HG03095 (cell line): ENCODE data around the gene ARF1.

Experiments used
- ATAC-seq: cut with Tn5 transposase; IDR thresholded peaks from one replicate; pipeline ENCODE4 v1.9.1; 2021; ENCODE audit warnings: moderate library complexity; ENCODE audit not compliant: unreplicated experiment

ARF1 gene

DNA sequence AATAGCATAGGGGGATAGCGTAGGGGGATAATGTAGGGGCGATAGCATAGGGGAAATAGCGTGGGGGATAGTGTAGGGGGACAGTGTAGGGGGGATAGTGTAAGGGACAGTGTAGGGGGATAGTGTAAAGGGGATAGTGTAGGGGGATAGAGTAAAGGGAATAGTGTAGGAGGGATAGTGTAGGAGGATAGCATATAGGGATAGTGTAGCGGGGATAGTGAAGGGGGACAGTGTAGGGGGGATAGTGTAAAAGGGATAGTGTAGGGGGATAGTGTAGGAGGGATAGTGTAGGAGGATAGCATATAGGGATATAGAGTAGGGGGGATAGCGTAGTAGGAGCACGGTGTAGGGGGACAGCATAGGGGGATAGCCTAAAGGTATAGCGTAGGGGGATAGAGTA is 14.1 kb upstream of the ARF1 start:
- ATAC-seq = no peak

DNA sequence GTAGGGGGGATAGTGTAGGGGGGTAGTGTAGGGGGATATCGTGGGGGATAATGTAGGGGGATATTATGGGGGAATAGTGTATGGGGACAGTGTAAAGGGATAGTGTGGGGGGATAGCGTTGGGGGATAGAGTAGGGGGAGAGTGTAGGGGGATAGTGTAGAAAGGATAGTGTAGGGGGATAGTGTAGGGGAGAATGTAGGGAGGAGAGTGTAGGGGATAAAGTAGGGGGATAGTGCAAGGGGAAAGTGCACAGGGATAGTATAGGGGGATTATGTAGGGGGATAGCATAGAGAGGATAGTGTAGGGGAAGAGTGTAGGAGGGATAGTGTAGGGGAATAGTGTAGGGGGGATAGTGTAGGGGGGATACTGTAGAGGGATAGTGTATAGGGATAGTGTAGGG is 12.3 kb upstream of the ARF1 start:
- ATAC-seq = no peak

DNA sequence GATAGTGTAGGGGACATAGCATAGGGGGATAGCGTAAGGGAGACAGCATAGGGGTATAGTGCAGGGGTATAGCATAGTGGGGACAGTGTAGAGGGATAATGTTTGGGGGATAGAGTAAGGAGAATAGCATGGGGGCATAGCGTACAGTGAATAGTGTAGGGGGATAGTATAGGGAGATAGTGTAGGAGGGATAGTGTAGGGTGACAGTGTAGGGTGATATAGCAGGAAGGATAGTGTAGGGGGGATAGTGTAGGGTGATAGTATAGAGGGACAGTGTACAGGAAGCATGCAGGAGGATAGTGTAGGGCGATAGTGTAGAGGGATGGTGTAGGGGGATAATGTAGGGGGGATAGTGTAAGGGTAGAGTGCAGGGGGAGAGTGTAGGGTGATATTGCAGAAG is 11.7 kb upstream of the ARF1 start:
- ATAC-seq = no peak

DNA sequence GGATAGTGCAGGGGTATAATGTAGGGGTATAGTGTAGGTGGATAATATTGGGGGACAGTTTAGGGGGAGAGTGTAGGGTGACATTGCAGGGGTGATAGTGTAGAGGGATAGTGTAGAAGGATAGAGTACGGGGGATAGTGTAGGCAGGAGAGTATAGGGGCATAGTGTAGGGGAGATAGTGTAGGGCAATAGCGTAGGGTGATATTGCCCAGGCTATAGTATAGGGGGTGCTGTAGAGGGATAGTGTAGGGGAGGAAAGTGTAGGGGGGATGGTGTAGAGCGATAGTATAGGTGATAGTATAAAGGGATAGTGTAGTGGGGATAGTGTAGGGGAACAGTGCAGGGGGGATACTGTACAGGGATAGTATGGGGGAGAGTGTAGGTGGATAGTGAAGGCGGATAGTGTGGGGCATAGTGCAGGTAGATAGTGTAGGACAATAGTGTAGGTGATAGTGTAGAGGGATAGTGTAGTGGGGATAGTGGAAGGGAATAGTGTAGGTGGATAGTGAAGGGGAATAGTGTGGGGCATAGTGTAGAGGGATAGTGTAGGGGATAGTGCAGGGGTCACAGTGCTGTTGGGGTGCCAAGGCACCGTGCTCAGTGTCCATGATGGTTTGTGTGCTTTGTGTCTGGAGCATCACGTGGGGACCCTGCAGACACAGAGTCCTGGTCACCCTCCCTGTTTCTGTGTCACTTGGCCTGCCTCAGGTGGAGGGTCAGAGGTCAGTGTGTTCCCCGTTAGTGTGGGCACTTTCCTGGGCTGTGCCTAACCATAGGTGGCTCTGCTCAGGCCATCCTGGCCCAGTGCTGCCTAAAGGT is 10.5 kb upstream of the ARF1 start:
- ATAC-seq = no peak

DNA sequence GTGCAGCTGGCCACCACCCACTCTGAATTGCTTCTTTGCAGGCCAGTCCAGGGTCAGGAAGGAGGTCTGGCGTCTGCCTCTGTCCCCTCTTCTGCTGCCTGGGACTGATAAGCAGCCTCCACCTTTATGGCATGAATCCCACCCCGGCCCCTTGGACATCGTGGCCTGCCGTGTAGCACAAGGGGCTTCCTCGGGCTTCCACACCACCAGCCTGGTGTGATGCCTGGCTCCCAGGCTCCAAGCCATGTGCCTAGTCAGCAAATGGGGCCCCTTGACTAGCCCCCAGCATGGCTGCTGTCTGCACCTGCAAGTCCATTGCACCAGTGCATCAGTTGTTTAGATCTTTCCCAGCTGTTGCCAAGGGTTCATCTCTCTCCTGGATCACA is 9.9 kb upstream of the ARF1 start:
- ATAC-seq = no peak

DNA sequence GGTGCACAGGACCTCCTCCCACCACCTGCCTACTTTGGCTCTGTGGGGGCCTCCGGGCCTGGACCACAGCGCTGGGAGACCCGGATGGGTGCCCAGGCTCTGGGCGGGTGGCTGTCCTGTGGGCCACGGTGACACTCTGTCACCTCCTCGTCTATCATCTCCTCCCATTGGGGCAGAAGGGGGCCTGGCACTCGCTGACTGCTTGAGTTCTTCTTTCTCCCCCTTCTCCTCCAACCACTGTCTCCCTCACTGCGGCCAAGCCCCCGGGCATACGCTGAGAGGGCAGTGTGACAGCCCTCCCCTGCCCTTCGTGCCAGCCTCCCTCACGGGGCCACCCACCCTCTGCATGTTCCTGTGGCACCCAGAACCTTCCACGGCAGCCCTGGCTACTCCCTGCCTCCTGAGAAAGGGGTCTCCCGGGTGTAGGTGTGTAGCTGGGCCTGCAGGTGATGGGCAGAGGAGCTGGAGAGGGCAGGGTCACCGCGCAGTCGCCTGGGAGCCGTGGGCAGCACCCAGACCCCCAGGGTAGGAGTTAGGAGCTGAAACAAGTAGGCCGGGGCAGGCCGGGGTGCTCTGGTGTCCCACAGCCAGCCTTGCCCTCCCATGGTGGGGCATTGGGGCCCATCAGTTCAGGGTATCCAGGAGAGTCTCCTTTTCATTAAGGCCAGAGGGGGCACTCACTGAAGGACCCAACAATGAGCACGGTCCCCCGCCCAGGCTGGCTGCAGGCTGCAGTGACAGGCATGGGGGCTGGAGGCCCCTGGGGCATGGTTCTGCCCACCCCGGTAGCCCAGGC is 9.2 kb upstream of the ARF1 start:
- no peak for ATAC-seq

DNA sequence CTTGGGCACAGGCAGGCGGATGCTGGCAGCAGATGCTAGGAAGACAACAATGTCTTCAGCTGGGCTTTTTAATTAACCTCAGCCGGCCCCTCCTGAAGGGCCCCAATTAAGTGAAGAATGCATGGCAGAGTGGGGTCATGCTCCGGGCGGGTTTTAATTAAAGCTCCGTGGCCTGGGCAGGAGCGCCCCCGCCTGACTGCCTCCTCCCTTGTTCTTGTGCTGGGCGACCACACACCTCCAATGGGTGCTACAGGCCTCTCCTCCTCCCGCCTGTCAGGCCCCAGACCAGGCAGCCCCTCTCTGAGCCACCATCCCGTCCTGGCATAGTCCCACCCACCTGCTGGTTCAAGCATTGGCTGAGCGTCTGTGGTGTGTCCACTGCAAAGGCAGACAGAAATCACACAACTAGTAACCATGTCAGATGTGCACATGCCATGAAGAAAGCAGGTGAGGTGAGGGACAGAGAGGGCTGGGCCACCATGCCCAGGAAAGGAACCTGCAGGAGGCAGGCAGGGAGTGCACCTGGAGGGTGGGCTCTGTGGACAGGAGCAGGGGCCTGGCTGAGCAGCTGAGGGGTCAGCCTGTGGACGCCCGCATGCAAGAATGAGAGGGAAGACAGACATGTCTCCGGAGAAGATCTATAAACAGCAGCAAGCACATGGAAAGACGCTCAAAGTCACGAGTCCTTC is 8.5 kb upstream of the ARF1 start:
- no peak for ATAC-seq

DNA sequence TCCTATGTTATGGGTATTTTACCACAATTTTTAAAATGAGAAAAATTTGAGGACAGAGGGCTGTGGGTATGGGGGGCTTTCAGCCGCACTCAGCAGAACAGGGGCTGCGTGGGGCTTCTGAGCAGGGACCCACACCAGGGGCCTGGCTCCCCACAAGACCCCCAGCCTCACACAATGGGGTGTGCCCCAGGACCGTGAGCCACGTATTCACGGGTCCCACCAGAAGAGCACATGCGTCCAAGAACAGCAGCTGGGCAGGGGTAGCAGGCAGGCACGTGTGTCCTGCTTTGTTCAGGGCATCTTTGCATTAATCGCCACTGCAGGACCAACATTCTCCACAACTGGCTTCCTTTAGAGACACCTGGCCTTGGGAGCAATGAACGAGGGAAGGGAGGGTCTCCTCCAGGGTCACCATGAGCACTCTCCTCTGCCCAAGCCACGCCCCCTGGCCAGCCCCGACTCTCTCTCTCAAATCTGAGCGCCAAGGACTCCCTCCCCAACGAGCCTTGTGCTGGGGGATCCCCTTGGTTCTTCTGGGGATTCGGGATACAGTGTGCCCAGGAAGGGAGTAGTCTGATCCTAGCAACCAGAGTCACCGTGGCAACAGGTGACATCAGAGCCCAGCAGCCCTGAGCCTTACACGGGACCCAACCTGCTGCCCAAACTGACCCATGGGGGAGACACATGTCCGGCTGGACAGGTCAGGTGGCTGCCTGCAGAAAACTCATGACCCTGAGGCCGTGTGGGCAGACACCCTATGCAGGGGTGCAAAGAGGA is 7.4 kb upstream of the ARF1 start:
- no peak for ATAC-seq

DNA sequence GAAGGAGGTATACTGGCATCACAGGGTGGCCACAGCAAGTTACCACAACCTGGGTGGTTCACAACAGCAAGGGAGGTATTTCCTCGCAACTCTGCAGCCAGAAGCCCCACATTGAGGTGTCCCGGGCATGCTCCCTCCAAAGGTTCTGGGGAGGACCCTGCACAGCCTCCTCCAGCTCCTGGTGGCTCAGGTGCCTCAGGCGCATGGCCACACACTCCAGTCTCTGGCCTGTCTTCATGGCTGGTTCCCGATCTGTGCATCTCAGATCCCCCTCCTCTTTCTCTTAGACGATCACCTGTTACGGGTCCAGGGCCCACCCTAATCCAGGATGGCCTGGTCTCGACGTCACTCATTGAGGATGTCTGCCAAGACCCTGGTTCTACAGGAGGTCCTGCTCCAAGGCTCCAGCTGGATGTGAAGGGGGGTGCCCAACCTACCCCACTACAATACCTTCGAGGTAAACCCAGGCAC is 6.7 kb upstream of the ARF1 start:
- ATAC-seq = no peak

DNA sequence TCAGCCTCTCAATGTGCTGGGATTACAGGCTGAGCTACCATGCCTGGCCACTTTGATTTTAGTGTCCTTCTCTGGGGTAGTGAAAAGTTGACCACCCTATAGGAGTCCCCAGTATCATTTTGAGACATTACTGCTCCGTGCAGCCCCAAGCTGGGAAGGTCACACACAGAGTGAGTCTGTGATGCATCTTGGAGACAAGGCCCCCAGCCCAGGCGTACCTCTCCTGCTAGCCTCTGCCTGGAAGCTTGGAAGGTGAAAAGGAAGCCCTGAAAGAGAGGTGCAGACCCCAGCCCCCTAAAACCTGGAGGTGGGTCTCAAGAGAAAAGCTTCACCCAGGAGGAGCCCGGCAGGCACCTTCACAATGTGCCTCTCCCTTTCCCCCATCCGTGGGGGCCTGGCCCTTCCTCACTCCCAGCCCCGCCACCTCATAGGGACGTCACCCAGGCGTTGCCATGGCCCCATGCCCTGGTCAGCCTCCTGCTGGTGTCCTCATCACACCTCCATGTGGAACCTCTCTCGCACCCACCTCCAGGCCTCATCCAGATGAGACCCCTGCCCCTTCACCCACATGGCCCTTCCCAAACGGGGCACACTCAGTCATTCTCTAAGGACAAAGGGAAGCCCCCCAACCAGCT is 5.6 kb upstream of the ARF1 start:
- ATAC-seq = no peak

DNA sequence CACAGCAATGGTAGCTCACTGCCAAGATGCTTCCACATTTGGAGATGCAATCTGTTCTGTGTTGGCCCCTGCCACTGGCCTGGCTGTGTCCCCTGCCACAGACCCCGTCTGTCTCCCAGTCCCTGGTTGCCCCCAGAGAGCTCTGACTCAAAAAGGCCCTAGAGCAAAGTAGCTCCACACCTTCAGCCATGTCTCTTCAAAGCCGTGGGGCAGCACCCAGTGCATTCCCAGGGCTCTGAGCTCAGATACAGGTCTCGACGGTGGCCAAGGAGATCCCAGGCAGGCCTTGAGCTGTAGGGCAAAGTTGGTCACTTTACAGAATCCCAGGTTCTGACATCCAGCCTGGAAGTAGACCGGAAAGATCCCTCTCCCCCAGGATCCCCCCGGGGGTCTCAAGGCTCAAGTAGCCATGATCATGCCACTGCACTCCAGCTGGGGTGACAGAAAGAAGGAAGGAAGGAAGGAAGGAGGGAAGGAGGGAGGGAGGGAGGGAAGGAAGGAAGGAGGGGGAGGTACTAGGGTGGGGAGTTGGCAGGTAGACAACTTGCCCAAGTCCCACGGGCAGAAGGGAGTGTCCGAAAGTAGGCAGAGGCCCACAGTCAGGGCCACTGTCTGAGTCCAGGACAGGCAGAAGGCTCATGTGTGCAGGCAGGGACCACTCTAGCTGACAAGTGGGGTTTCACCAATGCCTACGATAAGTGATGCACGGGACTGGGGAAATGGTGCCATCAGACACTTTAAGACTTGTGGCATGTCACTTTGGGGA is 4.8 kb upstream of the ARF1 start:
- no peak for ATAC-seq

DNA sequence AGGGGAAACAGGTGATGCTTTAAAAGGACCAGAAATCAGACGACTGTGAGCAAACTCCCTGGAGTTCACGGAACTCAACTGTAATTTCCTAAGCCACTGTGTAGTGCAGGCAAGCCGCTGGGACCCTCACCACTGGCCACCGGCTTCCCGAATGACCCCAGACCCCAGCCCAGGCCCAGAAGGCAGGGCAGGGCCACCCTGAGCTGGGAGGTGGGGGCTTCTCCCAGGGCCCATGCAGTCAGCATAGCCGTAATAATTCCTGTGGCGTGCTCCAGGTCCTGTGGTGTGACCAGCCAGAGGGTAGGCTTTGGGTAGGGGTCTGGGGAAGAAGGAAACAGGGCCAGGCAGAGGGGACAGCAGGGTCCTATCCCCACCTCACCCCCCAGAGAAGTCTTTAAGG is 3.5 kb upstream of the ARF1 start:
- no peak for ATAC-seq

DNA sequence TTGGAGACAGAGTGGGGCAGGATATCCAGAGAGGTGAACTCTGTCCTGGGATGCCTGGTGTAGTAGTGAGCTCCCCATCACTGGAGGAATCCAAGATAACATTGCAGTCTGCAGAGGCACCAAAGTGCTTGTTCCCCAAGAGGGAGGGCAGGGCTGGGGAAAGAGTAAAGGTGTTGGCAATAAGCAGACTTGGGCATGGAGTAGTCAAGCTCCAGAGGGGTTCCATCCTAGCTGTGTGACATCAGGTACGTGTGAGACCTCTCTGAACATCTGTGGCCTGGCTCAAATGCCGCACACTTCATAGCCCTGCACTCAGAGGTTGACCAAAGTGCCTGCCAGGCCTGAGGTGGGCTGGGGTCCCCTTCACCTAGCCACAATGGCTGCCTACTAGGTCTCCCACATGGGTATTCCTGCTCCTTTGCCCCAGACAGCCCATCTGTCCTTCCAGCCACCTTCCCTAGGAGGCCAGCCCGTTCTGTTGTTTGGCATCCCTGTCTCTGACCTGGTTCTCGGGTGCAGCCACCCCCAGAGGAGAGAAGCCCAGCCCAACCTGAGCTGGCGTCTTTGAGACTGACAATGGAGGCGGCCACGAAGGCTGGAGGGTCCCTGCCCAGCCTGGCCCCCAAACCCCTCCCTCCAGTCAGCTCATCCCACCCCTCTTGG is 2.8 kb upstream of the ARF1 start:
- no peak for ATAC-seq

DNA sequence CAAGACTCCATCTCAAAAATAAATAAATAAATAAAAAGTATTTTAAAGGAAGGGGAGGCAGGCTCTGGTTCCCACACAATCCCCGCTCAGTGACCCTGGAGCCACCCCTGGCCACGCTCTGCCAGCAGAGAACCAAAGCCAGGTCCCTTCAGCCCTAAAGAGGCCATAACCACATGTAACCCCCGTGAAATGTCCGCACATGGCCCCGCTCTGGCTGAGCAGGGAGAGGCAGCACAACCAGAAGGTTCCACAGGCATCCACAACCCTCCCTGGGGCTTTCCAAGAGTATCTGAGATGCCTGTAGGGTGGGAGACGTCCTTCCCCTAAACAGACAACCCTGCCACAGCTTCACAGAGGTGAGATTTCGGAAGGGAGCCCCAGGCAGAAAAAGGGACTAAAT is 1.4 kb upstream of the ARF1 start:
- no peak for ATAC-seq

DNA sequence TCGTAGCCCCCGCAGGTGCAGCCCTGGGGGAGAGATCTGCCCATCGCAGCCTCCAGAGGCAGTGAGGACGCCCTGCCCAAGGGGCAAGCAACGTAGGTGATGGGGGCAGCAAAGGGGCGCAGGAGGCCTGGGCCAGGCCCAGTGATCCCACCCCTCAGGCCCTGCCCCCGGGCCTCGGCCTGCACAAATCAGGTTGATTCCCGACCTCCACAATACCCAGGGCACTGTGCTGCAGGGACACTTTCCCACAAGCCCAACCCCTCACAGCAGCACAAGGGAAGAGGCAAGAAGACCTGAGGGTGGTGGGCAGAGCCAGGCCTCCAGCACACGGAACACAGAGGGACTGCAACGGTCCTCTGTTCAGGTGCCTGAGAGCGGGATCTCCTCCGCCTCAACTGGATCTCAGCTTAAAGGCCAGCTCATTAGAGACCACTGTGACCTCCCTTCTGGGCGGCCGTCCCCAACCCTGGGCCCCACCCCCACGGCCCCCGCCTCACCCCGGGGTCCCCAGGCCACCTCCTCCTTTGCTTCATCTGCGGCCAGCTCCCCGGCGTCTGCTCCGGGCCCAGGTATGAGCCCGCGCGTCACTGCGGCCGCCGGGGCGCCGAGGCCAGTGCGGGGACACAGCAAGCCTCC is 812 bp upstream of the ARF1 start:
- peak; percentile 14 for ATAC-seq

DNA sequence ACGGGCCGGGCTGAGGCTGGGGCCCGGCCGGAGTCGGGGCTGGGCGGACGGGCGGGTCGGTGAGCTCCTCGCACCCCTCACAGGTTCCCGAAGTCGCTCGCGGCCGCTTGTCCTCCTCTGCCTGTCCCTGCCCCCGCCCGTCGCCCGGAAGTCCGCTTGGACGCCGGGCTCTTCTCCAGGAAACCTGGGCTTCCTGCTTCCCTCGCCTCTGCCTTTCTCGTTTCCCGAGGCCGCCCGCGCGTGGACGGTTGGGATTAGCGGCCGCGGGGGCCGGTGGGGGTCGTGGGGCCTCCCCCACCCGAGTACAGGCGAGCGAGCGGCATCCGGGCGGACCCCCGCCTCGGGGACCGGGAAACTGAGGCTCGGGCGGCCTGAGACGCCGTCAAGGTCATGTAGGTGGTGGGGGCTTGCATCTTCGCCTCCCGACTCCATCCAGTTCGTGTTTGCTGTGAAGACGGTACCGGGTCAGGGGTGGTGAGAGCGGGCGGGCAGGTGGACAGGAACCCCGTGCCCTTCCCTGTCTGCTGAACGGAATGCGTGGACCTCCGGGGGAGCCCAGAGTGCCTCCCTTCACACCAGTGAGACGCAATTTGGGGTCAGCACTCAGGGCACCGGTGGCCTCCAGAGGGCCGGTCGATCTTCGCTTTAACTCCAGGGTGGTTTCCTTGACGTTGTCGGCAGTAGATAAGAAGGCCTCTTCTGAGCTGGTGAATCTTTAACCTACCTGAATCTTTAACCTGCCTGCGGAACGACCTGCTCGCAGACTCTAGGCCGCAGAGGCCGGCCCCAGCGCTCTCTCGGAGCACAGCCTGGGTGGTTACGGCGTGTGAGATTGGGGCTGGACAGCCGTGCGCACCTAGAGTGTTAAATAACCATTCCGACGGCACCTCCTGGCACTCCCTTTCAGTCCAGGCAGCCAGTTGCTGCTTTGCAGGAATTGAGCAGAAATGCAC is 686 bp downstream of the ARF1 start:
- ATAC-seq = peak; percentile 14

DNA sequence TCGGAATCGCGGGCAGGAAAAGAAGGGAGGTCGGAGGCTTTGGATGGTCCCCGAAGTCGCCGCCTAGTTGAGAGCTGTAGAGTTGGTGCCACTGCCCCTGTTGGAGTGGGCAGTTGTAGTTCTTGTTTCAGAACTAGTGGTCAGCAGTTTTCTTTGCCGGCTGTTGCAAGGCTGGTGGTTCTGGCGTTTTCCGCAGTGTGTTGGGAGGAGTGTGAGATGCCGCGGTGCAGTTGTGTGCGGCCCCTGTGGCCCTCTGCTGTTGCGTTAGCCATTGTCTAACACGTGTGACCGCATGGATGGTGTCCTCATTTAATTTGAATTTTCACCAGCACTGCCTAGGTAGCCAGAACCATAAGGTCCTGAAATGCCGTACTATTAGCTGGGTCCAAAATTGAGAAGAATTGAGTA is 1.4 kb downstream of the ARF1 start:
- no peak for ATAC-seq

DNA sequence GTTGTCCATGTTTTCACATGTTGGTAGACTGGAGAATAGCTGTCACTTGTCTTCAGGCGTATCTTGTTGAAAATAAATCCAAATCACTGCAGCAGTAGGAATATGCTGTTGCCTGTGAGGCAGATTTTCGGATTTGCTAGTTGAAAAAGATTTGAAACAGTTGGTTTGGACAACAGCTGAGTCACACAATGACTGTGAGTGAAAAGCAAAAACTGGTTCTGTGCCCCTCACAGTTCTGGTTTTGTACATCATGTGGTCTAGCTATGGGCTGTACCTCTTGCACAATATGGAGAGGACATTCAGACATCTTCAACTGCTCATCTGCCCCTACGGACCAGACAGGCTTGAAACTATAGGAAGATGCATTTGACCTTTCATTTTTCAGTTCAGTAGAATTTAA is 1.8 kb downstream of the ARF1 start:
- no peak for ATAC-seq
